Hematopoietic multipotent progenitor cell (in vitro differentiated cells): ENCODE results near the gene CNIH4. TPM values are rescaled to one million over a fixed set of nuclear protein-coding genes. Genes with fewer than 3 reads are reported as not detected.
"Not testable (repeated sequence)": the region's sequence is repeated elsewhere in the genome, so short reads cannot be mapped to it uniquely, and the experiment has no call there.

Source experiments
- DNase-seq, 3 donors: peaks; one replicate each; pipeline ENCODE4 v3.0.0-alpha.2; 2011 to 2015; ENCODE audit warnings: low read depth in 2 of 3, low spot score in 2 of 3
- small RNA-seq: library from RNA; depleted of rRNA; stranded (forward); fragments of <200 nt; gene quantifications from one replicate; pipeline ENCODE3, GENCODE V24; 2012
- total RNA-seq: library from RNA; depleted of rRNA; stranded (reverse); fragments of >200 nt; gene quantifications from one replicate; pipeline ENCODE4 v1.2.3, GENCODE V29; 2012

Gene CNIH4
- total RNA-seq, 1 donor = 13.5 TPM

DNA sequence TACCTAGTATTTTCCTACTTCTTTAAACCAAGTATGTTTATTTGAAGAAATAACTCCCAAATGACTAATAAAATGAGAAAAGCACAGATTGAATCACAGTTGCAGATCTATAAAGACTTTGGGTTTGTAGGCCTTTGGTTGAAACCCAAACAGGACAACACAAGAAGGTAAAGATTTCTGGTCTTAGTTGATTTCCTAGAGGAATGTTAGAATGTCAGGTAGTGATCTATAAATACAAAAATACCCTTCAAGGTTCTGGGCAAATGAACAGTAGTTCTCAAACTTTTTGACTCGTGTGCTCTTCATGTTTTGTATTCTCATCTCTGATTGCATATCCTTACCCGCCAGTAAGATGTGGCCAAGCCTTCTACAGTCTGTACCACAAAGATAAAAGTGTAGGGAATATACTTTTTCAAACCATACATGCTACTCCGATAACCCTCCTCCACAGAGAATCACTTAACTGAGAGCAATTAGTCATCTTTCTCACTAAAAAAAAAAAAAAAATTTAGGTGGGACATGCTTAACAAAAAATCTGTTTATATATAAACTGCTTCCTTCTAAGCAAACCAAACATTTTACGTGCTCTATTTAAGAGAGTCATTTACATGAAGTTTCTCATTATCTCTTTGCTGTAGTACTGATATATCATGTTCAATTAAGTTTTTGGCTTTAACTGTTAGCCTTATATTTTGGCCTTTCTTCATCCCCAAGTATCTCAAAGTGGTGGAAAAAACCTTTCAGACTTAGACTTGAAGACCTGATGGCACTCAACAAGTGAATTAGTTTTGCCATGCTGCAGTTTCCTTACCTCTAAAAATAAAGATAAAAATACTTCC, 36.0 kb downstream of the CNIH4 start:
- no peak for DNase-seq

DNA sequence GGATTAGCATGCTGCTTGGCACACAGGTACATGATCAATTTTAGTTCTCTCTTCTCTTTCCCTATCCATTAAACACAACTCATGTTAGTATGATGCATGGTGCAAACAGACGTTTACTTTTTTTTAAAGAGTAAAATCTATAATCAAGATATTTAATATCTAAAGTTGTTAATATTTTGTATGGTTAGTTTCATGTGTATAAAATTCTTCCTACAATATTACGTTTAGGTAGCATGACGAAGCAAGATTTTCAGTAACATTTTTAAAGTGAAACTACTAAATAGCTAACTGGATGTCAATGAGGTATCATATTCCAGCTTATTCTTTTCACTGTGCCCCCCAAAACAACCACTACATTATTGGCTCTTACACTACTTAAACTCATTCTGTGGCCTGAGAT, 36.6 kb downstream of the CNIH4 start:
- no peak for DNase-seq

DNA sequence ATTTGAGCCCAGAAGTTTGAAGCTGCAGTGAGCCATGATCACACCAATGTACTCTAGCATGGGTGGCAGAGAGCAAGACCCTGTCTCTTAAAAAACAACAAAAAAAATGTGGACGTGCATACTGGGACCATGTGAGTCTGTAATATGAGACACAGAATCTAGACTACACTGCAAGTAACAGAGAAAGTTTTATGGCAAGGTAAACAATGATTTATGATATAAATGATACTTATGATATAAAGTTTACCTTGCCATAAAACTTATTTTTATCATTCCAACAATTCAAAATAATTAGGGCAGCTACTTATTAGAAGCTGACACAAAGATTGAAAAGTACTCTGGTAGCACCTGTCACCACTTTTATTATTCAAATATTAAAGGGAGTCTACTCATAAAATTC, 43.2 kb downstream of the CNIH4 start:
- no peak for DNase-seq

DNA sequence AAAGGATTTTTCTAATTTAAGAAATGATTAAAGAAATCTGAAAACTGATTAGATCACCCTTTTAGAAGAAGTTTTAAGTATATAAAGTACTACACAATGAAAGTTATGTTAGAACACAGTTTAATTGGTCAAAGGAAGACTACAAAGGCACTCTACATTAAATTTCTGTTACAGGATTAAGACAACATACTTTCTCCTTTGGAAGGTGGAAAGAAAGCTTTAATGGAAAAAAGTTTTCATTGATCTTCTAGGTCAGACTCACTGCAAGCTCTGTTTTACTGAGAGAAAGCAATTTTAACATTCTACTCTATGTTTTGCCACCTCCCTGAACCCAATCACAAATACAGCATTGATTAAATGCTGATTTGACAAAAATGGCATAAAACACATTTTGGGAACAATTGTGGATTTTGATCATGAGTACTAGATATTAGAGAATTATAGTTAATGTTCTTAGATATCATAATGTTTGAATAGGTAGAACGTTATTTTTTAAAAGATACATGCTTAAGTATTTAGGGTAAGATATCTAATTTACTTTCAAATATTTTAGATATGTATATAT, 45.9 kb downstream of the CNIH4 start:
- no peak for DNase-seq

DNA sequence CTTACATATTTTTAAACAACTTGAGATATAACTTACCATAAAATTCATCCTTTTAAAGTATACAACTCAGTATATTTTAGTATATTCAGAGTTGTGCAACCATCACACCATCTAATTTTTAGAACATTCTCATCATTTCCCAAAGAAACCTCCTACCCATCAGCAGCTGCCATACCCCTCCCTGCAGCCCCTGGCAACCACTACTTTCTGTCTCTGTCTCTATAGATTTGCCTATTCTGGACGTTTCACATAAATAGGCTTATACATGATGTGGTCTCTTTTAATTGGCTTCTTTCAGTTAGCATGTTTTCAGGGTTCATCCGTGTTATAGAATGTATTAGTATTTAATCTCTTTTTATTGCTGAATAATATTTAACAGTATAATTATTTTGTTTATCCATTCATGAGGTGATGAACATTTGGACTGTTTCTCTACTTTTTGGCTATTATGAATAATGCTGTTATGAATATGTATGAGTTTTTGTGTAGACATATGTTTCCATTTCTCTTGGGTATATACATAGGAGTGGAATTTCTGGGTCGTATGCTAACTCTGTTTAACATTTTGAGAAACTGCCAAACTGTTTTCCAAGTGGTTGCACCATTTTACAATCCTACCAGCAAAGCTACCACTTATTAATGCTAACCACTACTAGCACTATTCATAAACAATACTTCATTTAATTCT, 48.4 kb downstream of the CNIH4 start:
- no peak for DNase-seq

DNA sequence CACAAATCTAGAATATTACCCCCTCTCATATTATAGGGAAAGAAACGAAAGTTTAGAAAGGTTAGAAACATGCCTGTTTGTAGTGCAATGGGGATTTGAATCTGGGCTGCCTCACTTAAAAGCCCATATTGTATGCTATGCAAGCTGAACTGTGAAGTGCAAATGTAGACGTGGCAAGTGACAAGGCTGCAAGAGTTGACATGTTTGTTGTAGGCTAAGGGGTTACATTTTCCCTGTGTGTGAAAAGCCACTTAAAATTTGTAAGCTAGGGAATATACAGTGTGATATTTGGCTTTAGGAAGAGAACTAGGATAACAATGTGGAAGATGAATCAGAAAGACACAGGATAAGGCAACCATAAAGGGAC, 48.9 kb downstream of the CNIH4 start:
- no peak for DNase-seq

DNA sequence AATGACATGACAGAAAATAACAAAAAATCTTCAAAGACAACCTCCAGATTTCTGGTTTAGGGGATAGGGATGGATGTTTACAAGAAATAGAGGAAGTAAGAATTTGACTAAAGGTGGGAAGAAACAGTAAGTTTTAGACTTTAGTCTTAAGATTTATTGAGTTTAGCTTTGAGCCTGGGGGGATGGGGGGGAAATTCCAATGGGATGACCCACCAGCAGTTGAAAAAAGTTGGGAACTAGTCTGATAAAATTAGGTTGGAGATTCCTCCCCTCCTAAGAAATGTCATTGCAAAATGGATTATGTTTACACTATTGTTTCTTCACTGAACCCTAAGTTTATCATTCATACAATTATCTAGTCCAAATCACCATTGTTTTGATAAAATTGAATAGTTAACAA, 49.5 kb downstream of the CNIH4 start:
- DNase-seq = no peak

DNA sequence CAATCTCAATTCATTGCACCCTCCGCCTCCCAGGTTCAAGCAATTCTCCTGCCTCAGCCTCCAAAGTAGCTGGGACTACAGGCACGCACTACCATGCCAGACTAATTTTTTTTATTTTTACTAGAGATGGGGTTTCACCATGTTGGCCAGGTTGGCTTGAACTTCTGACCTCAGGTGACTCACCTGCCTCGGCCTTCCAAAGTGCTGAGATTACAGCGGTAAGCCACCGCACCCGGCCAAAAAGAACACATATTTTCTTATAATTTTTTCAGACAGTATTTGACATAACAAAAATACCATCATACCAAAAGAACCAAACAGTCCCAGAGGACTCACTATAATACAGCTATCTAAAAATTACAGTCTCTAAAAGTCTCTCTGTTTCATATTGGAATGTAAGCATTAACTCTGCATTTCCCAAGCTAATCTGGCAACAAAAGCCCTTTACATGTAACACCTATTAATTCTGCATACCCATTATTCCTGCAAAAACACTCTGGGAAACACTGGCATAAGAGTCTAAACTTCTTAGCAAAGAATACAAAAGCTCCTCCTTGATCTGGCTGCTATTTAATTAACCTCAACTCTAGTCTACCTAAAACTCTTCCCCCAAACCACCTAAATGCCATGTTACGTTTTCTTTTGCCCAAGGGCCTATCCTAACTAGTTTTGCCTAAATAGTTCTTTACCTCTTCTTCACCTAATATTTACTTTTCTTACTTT, 51.1 kb downstream of the CNIH4 start:
- no peak for DNase-seq

DNA sequence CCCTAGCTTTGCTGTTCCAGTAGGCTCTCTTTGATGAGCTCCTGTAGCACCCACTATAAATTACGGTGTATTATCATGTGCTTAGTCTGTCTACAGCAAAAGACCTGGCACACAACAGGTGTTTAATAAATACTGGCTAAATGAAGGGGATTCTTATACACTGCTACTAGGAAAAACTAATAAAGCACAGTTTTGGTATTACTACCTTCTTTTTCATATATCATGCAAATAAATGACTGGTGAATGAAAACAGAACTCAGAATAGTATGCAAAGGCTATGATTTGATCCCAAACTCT, 51.6 kb downstream of the CNIH4 start:
- no peak for DNase-seq

DNA sequence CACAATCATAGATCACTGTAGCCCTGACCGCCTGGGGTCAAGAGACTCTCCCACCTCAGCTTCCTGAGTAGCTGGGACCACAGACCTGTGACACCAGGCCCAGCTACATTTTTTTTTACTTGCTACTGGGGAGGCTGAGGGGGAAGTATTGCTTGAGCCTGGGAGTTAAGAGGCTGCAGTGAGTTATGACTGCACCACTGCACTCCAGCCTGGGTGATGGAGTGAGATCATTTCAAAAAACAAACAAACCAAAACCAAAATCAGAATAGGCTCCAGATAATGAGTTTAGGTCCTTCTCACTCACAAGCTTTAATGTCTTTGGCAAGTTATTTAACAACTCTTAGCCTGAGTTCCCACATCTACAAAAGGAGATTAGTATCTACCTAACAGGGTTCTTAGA, 55.1 kb downstream of the CNIH4 start:
- no peak for DNase-seq

DNA sequence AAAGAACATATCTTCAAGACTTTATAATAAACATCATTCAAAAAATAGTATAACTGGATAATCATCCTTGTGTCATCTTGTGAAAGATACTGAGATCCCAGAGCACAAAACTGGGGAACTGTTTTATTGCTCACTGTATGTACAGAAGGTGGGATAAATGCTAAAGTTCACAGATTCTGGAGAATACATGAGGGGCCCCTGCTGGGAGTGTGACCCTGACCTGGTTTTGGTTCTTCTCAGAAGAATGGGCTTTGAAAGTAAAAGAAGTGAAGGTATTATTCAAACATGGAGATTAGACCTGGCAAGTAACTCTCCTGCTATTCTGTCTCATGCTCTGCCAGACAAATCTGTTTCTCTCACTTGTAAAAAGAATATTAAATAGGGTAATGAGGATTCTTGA, 63.4 kb downstream of the CNIH4 start:
- DNase-seq = no peak

DNA sequence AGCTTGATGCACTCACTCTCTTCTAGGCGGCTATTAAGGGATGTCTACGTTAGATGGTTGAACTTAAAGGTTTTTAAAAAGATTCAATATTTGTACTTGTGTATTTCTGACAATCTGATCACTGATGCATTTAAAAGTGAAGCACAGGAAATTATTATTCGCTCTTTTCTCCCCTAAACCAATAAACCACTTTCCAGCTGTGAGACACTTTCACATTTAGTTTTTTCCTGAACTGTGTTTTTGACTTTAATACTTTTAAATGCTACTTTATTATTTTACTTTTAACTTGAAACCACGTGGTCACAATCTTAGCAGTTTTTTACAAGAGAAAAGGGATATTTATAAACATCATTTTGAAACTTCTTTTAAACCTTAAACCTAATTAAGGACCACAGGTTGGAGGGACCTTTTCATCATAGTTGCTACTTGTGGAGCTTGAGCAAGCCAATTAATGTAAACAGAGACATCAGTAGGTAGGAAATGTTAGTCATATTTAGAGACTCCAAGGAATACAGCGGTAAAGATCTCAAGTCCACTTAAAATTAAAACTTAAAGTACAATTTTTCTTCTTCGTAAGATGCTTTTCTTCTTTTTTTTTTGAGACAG, 68.7 kb downstream of the CNIH4 start:
- DNase-seq = no peak

DNA sequence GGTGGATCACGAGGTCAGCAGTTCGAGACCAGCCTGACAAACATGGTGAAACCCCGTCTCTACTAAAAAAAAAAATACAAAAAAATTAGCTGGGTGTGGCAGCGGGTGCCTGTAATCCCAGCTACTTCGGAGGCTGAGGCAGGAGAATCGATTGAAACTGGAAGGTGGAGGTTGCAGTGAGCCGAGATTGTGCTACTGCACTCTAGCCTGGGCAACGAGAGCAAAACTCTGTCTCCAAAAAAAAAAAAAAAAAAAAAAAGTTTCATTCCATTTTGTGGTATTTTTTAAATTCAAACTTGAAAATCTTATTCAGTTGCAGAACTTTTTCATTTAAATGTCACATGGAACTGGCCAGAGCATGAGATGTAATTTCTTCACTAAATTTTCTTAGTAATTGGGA, 70.2 kb downstream of the CNIH4 start:
- not testable (repeated sequence) for DNase-seq

DNA sequence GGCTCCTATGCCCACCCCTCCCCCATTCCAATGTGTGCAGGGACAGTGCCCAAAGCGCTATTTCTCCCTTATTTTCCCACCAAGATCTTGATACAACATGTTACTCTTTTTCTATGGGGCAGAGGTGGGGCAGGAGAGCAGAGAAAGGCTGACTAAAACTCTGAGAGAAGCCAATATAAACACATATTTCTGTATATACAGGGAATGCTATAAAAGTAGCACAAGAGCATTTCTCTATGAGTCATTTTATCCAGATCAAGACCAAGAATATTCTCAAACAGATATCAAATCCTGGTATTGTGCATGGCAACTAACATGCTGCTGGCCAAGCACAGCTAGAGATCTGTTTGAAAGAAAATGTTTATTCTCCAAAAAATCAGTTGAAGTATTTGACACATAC, 70.7 kb downstream of the CNIH4 start:
- no peak for DNase-seq

DNA sequence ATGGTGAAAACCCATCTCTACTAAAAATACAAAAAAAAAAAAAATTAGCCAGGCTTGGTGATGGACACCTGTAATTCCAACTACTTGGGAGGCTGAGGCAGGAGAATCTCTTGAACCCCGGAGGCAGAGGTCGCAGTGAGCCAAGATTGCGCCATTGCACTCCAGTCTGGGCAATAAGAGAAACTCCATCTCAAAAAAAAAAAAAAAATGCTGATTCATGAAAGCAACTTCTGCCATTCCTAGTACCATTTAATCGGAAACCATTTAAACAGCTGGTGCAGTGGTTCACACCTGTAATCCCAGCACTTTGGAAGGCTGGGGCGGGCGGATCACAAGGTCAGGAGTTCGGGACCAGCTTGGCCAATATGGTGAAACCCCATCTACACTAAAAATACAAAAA, 72.0 kb downstream of the CNIH4 start:
- DNase-seq = not testable (repeated sequence)

Small RNA genes within 50 kb of the gene (small RNA-seq; reads per million reads assigned to genes)
- 3.0 reads per million, percentile 79 among the genes with 10 or more reads in this experiment for gene MIR4742

Other genes starting within 250 kb of the CNIH4 start
- gene FBXO28, start 242.8 kb upstream of the CNIH4 start, total RNA-seq = 17.0 TPM
- 25.3 TPM for gene DEGS1, start 173.6 kb upstream of the CNIH4 start, total RNA-seq
- 10.2 TPM for gene NVL, start 26.7 kb upstream of the CNIH4 start, total RNA-seq
- 27.7 TPM for gene WDR26, start 77.9 kb downstream of the CNIH4 start, total RNA-seq